SU-DHL-6 (cell line): ENCODE data around the gene KLHL29.

Experiments
- H2AFZ ChIP-seq: fragments of 200-600 bp; sonication (generic); 2 replicates; pipeline ENCODE4 v1.6.1; 2014; ENCODE audit warnings: low read depth, mild to moderate bottlenecking, moderate library complexity, mixed read lengths, antibody characterized with exemption, low read length; ENCODE audit not compliant: severe bottlenecking
- H3F3A ChIP-seq: fragments of 200-600 bp; shearing (Covaris generic); 2 replicates; pipeline ENCODE4 v1.6.0; 2016; ENCODE audit warnings: antibody characterized with exemption, mild to moderate bottlenecking; ENCODE audit not compliant: insufficient read depth
- H3K27ac ChIP-seq: fragments of 200-600 bp; sonication (generic); 2 replicates; pipeline ENCODE4 v1.5.1; 2016; ENCODE audit warnings: low read depth, mild to moderate bottlenecking, low read length, moderate library complexity, mixed read lengths
- H3K27me3 ChIP-seq: fragments of 200-600 bp; sonication (generic), shearing (Covaris generic); 2 replicates; pipeline ENCODE4 v1.6.0; 2014; ENCODE audit warnings: mild to moderate bottlenecking, low read length
- H3K36me3 ChIP-seq: fragments of 200-600 bp; sonication (generic); 2 replicates; pipeline ENCODE4 v1.6.1; 2014; ENCODE audit warnings: mild to moderate bottlenecking, low read length, mixed read lengths
- H3K4me2 ChIP-seq: fragments of 300-600, 200-600 bp; shearing (Covaris generic), sonication (generic); 2 replicates; pipeline ENCODE4 v1.6.0; 2014; ENCODE audit warnings: low read length, low read depth, mild to moderate bottlenecking; ENCODE audit not compliant: poor library complexity, severe bottlenecking
- H3K4me3 ChIP-seq: fragments of 200-600 bp; sonication (generic); 2 replicates; pipeline ENCODE4 v1.5.1; 2014; ENCODE audit warnings: antibody characterized with exemption, low read length, mild to moderate bottlenecking, mixed read lengths; ENCODE audit not compliant: insufficient read depth, poor library complexity, severe bottlenecking
- H3K79me2 ChIP-seq: fragments of 200-600 bp; sonication (generic); 2 replicates; pipeline ENCODE4 v1.6.1; 2014; ENCODE audit warnings: mild to moderate bottlenecking, low read length, moderate library complexity; ENCODE audit not compliant: insufficient read depth
- H3K9ac ChIP-seq: fragments of 200-600 bp; sonication (generic); 2 replicates; pipeline ENCODE4 v1.7.0; 2014; ENCODE audit warnings: mild to moderate bottlenecking, low read length
- H3K9me2 ChIP-seq: fragments of 200-600 bp; sonication (generic); replicated peaks from 2 replicates; pipeline ENCODE4 v1.6.1; 2014; ENCODE audit warnings: low read length; ENCODE audit not compliant: insufficient read depth
- H3K9me3 ChIP-seq: fragments of 200-600 bp; sonication (generic); 2 replicates; pipeline ENCODE4 v1.6.1; 2014; ENCODE audit warnings: low read length, mixed read lengths; ENCODE audit not compliant: insufficient read depth
- H4K20me1 ChIP-seq: fragments of 200-600 bp; sonication (generic); 2 replicates; pipeline ENCODE4 v1.6.1; 2014; ENCODE audit warnings: low read depth, mild to moderate bottlenecking, antibody characterized with exemption, low read length, moderate library complexity, mixed read lengths
- CTCF ChIP-seq: fragments of 200-600 bp; sonication (generic); IDR thresholded peaks from one replicate; pipeline ENCODE4 v1.5.1; 2017; ENCODE audit warnings: antibody characterized with exemption, mild to moderate bottlenecking, low read length, moderate library complexity; ENCODE audit not compliant: insufficient read depth, poor library complexity, severe bottlenecking
- EZH2phosphoT487 ChIP-seq: fragments of 200-600 bp; sonication (generic), shearing (Covaris generic); conservative IDR thresholded peaks from 2 replicates; pipeline ENCODE4 v1.6.1; 2018; ENCODE audit warnings: mild to moderate bottlenecking, antibody characterized with exemption, low read length, moderate library complexity, mixed read lengths

Gene KLHL29

GRCh38 chr2:23475473-23475872 lies 90.5 kb downstream of the KLHL29 start:
- Histone ChIP-seq H3K9me3 (no peaks in the 10 kb centered on the region), H3K4me3 (no peak overlapping the region), H3K27ac (no peak overlapping the region), H2AFZ (no peak overlapping the region), H4K20me1 (no peaks in the 10 kb centered on the region), H3F3A (no peaks in the 10 kb centered on the region), H3K9ac (no peak overlapping the region), H3K9me2 (no peaks in the 10 kb centered on the region), H3K36me3 (no peaks in the 10 kb centered on the region), H3K27me3 (no peaks in the 10 kb centered on the region), H3K4me2 (no peak overlapping the region), H3K79me2 (no peaks in the 10 kb centered on the region)
- TF ChIP-seq EZH2phosphoT487 (no peak), CTCF (no peak)

- H3K36me3 ChIP-seq, result no peaks in the 10 kb centered on the region
- H3K27me3 ChIP-seq, result no peaks in the 10 kb centered on the region
- H3K9me2 ChIP-seq, result no peaks in the 10 kb centered on the region
- no peaks in the 10 kb centered on the region for H3K9me3 ChIP-seq
- H3K9ac ChIP-seq, result no peak overlapping the region
- no peak overlapping the region for H3K27ac ChIP-seq
- H3F3A ChIP-seq, result no peaks in the 10 kb centered on the region
- no peak for TF ChIP-seq CTCF
- no peak for TF ChIP-seq EZH2phosphoT487
- no peak overlapping the region for H2AFZ ChIP-seq
- no peaks in the 10 kb centered on the region for H4K20me1 ChIP-seq
- no peak overlapping the region for H3K4me3 ChIP-seq
- no peaks in the 10 kb centered on the region for H3K79me2 ChIP-seq
- H3K4me2 ChIP-seq, result no peak overlapping the region
These were observed 91.8 kb downstream of the KLHL29 start for GRCh38 chr2:23476786-23477185.

GRCh38 chr2:23477392-23477791 lies 92.4 kb downstream of the KLHL29 start:
- TF ChIP-seq EZH2phosphoT487 (no peak), CTCF (no peak)
- no peaks in the 10 kb centered on the region for H3K9me2 ChIP-seq
- no peaks in the 10 kb centered on the region for H3F3A ChIP-seq
- no peak overlapping the region for H2AFZ ChIP-seq
- no peak overlapping the region for H3K9ac ChIP-seq
- no peak overlapping the region for H3K27ac ChIP-seq
- H3K79me2 ChIP-seq, result no peaks in the 10 kb centered on the region
- no peak overlapping the region for H3K4me2 ChIP-seq
- no peaks in the 10 kb centered on the region for H4K20me1 ChIP-seq
- H3K9me3 ChIP-seq, result no peaks in the 10 kb centered on the region
- H3K36me3 ChIP-seq, result no peaks in the 10 kb centered on the region
- H3K4me3 ChIP-seq, result no peak overlapping the region
- H3K27me3 ChIP-seq, result no peaks in the 10 kb centered on the region
